ENCODE data around the gene ATAD5. TPM values are rescaled to one million over a fixed set of nuclear protein-coding genes. Genes with fewer than 3 reads are reported as not detected.
A peak's percentile ranks its signal among the peaks of the same experiment; 100 is the strongest.

The ATAD5 gene
- total RNA-seq, 1 experiment from 2014 or later = 18.4 TPM

GRCh38 chr17:30824002-30824355 is 7.8 kb upstream of the ATAD5 start:
- intact Hi-C loops (cut with micrococcal nuclease; ENCODE audit: unreplicated experiment) = no loop called here
- peak overlapping the region; percentile 81 for H3K4me3 Mint-ChIP-seq (ENCODE audit: low read depth, unreplicated experiment)
- CTCF ChIA-PET = interaction anchor here (0.9 kb wide), 1 partner anchor 479 kb away, joined by 3 read pairs; no protein-coding TSS in a partner anchor
- TF ChIP-seq, protein P1, sequence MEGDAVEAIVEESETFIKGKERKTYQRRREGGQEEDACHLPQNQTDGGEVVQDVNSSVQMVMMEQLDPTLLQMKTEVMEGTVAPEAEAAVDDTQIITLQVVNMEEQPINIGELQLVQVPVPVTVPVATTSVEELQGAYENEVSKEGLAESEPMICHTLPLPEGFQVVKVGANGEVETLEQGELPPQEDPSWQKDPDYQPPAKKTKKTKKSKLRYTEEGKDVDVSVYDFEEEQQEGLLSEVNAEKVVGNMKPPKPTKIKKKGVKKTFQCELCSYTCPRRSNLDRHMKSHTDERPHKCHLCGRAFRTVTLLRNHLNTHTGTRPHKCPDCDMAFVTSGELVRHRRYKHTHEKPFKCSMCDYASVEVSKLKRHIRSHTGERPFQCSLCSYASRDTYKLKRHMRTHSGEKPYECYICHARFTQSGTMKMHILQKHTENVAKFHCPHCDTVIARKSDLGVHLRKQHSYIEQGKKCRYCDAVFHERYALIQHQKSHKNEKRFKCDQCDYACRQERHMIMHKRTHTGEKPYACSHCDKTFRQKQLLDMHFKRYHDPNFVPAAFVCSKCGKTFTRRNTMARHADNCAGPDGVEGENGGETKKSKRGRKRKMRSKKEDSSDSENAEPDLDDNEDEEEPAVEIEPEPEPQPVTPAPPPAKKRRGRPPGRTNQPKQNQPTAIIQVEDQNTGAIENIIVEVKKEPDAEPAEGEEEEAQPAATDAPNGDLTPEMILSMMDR (IDR thresholded peaks at IDR 0.05; ENCODE audit: unreplicated experiment) = no peak
- no peak for DNase-seq
- H3K9me3 Mint-ChIP-seq (ENCODE audit: low read depth, unreplicated experiment) = no peaks in the 10 kb centered on the region
- H3K27me3 Mint-ChIP-seq (ENCODE audit: unreplicated experiment) = no peaks in the 10 kb centered on the region
- no TSS peak for BruUV-seq (replicated peaks)
- H3K4me1 Mint-ChIP-seq (ENCODE audit: low read depth, unreplicated experiment) = peaks cover 21% of the 10 kb centered on the region
- H3K27ac Mint-ChIP-seq (ENCODE audit: unreplicated experiment) = peak overlapping the region; percentile 41
- H3K36me3 Mint-ChIP-seq (ENCODE audit: insufficient read depth, unreplicated experiment) = peaks cover 14% of the 10 kb centered on the region

DNA sequence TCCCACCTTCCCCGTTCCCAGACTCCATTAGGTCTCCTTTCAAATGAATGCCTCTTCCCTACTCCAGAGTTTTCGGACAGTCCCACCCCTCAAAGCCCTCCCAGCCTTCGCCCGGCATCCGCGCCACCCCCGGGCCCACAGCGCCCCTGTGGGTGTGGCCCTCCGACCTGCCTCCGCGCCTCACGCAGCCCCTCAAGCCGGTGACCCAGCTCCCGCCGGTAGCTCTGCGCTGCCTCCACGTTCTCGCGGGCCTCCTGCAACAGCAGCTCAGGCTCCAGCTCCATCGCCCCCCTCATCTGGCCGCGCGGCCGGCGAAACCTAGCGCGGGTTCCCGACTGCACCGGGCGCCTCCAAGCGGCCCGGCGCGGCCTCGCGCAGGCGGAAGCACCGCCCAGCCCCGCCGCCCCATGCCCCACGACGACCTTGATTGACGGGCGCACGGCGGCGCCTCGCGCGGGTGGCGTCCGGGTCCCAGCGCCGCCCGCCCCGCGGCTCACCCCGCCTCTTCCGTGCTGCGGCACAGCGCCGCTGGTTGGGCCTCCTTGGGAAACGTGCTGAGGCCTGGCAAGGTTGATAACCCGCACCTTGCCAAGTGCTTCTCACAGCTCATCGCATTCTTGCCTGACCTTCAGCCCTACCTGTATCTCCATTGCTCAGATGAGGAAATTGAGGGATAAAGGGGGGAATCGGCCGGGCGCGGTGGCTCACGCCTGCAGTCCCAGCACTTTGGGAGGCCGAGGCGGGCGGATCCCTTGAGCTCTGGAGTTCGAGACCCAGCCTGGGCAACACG is 7.2 kb upstream of the ATAD5 start, which contains the start of gene CRLF3:
Gene CRLF3 (minus strand): TSS at position 337 of the 790 bp plus-strand sequence. CDS start 41 bp downstream, at position 296.
- CTCF ChIA-PET = interaction anchor here (0.9 kb wide), 1 partner anchor 480 kb away, joined by 3 read pairs; no protein-coding TSS in a partner anchor
- Mint-ChIP-seq H3K36me3 (ENCODE audit: insufficient read depth, unreplicated experiment) (peaks cover 14% of the 10 kb centered on the region), H3K9me3 (ENCODE audit: low read depth, unreplicated experiment) (no peaks in the 10 kb centered on the region), H3K27me3 (ENCODE audit: unreplicated experiment) (no peaks in the 10 kb centered on the region), H3K4me3 (ENCODE audit: low read depth, unreplicated experiment) (peak within 1 kb of the TSS; percentile 81), H3K27ac (ENCODE audit: unreplicated experiment) (peak within 1 kb of the TSS; percentile 41), H3K4me1 (ENCODE audit: low read depth, unreplicated experiment) (peaks cover 21% of the 10 kb centered on the region)
- BruUV-seq (replicated peaks) = no TSS peak
- TF ChIP-seq, protein P1 (IDR thresholded peaks at IDR 0.05; ENCODE audit: unreplicated experiment) = peak; percentile 69
- DNase-seq = peak; percentile 94
- intact Hi-C loops (cut with micrococcal nuclease; ENCODE audit: unreplicated experiment) = no loop called here

DNA sequence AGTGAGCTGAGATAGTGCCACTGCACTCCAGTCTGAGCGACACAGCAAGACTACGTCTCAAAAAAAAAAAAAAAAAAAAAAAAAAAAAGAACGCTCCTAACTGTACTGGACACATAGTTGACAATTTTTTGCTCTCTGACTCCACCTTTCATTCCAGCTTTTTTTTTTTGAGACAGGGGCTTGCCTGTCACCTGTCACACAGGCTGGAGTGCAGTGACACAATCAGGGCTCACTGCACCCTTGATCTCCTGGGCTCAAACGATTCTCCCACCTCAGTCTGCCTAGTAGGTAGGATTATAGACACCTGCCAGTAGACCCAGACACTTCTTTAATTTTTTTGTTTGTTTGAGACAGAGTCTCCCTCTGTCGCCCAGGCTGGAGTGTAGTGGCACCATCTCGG is 4.7 kb upstream of the ATAD5 start:
- no TSS peak for BruUV-seq (replicated peaks)
- Mint-ChIP-seq H3K27ac (ENCODE audit: unreplicated experiment) (no peak overlapping the region), H3K9me3 (ENCODE audit: low read depth, unreplicated experiment) (no peaks in the 10 kb centered on the region), H3K27me3 (ENCODE audit: unreplicated experiment) (no peaks in the 10 kb centered on the region), H3K36me3 (ENCODE audit: insufficient read depth, unreplicated experiment) (peaks cover 29% of the 10 kb centered on the region), H3K4me1 (ENCODE audit: low read depth, unreplicated experiment) (peaks cover 22% of the 10 kb centered on the region), H3K4me3 (ENCODE audit: low read depth, unreplicated experiment) (no peak overlapping the region)
- CTCF ChIA-PET = no interaction called here
- TF ChIP-seq, protein P1 (IDR thresholded peaks at IDR 0.05; ENCODE audit: unreplicated experiment) = no peak
- no peak for DNase-seq
- intact Hi-C loops (cut with micrococcal nuclease; ENCODE audit: unreplicated experiment) = no loop called here

- BruUV-seq (replicated peaks) = no TSS peak
- CTCF ChIA-PET = no interaction called here
- intact Hi-C loops (cut with micrococcal nuclease; ENCODE audit: unreplicated experiment) = no loop called here
- DNase-seq = no peak
- Mint-ChIP-seq H3K9me3 (ENCODE audit: low read depth, unreplicated experiment) (no peaks in the 10 kb centered on the region), H3K4me1 (ENCODE audit: low read depth, unreplicated experiment) (peaks cover 29% of the 10 kb centered on the region), H3K4me3 (ENCODE audit: low read depth, unreplicated experiment) (no peak overlapping the region), H3K27me3 (ENCODE audit: unreplicated experiment) (no peaks in the 10 kb centered on the region), H3K36me3 (ENCODE audit: insufficient read depth, unreplicated experiment) (peaks cover 40% of the 10 kb centered on the region), H3K27ac (ENCODE audit: unreplicated experiment) (no peak overlapping the region)
- TF ChIP-seq, protein P1 (IDR thresholded peaks at IDR 0.05; ENCODE audit: unreplicated experiment) = no peak
Observed at GRCh38 chr17:30829022-30829421, 2.7 kb upstream of the ATAD5 start.
